ENCODE data around the gene PRKAR1B. TPM values are rescaled to one million over a fixed set of nuclear protein-coding genes. Genes with fewer than 3 reads are reported as not detected.

PRKAR1B gene
- total and polyA plus RNA-seq, 10 of the 15 experiments (the other 5 are each of a cell fraction or from before 2014, with no cell fraction given): 1.4 to 45.6 (median 19.3) TPM

- TF ChIP-seq BCL3 (IDR thresholded peaks at IDR 0.05; ENCODE audit: borderline replicate concordance, insufficient read depth, low read depth, low read length, poor library complexity, severe bottlenecking) (no peak), JUND (IDR thresholded peaks at IDR 0.05; ENCODE audit: low read depth, low read length) (no peak), BMI1 (IDR thresholded peaks at IDR 0.05; ENCODE audit: borderline replicate concordance) (no peak), EGR1 (IDR thresholded peaks at IDR 0.05; ENCODE audit: borderline replicate concordance in 1 of 2, low read depth in 2 of 2, low read length in 2 of 2) (no peak)
Measured at GRCh38 chr7:577278-577665, 149.8 kb downstream of the PRKAR1B start (continued).

- CTCF ChIA-PET: no interaction called here
- TF ChIP-seq TAF1 (IDR thresholded peaks at IDR 0.05; ENCODE audit: borderline replicate concordance, low read depth, low read length): no peak
- TF ChIP-seq RUNX3 (IDR thresholded peaks at IDR 0.05; ENCODE audit: low read length): no peak
- no peak for TF ChIP-seq MTA3 (IDR thresholded peaks at IDR 0.05; ENCODE audit: borderline replicate concordance, low read length)
- TF ChIP-seq NFIC (IDR thresholded peaks at IDR 0.05; ENCODE audit: low read depth, low read length): no peak
- TF ChIP-seq BCL3 (IDR thresholded peaks at IDR 0.05; ENCODE audit: borderline replicate concordance, insufficient read depth, low read depth, low read length, poor library complexity, severe bottlenecking): no peak
- no peak for TF ChIP-seq E2F8 (IDR thresholded peaks at IDR 0.05; ENCODE audit: low read depth, partially characterized antibody)
- no peak for TF ChIP-seq POLR2A (IDR thresholded peaks at IDR 0.05; ENCODE audit: low read depth, low read length)
- TF ChIP-seq E2F4 (IDR thresholded peaks at IDR 0.05; ENCODE audit: low read depth, low read length): no peak
- TF ChIP-seq ESRRA (IDR thresholded peaks at IDR 0.05; ENCODE audit: low read length): no peak
Measured at GRCh38 chr7:576524-577277, 150.4 kb downstream of the PRKAR1B start.

More at GRCh38 chr7:576524-577277, 150.4 kb downstream of the PRKAR1B start:
- H3K4me3 ChIP-seq: no peak overlapping the region
- H3K4me1 ChIP-seq (ENCODE audit: control insufficient read depth, insufficient read depth, low read length): no peaks in the 10 kb centered on the region
- no peak overlapping the region for H3K9ac ChIP-seq (ENCODE audit: control insufficient read depth, insufficient read depth, low read length)
- DNase-seq (ENCODE audit: low read depth, low spot score) (no peak), ATAC-seq (no peak), FAIRE-seq (no peak)
- ChIA-PET RAD21 (ENCODE audit: unreplicated experiment) (no interaction called here), POLR2A (no interaction called here), SMC1A (ENCODE audit: uncharacterized antibody, unreplicated experiment) (no interaction called here)
- H2AFZ ChIP-seq (ENCODE audit: control insufficient read depth, low read depth, low read length): no peak overlapping the region
- no peaks in the 10 kb centered on the region; the same call in 2 of the 3 replicates for H3K9me3 ChIP-seq (replicated peaks; ENCODE audit: control insufficient read depth, insufficient read depth, low read length)
- BruUV-seq (replicated peaks): no TSS peak
- in situ Hi-C loops (cut with MboI) (no loop called here), intact Hi-C loops (cut with micrococcal nuclease; ENCODE audit: unreplicated experiment) (no loop called here)
- H3K79me2 ChIP-seq (ENCODE audit: control insufficient read depth, insufficient read depth, low read length): no peaks in the 10 kb centered on the region
- H4K20me1 ChIP-seq (ENCODE audit: control insufficient read depth, insufficient read depth): no peaks in the 10 kb centered on the region
- no peaks in the 10 kb centered on the region for H3K36me3 ChIP-seq (ENCODE audit: control insufficient read depth in 2 of 2, insufficient read depth in 2 of 2, low read length in 1 of 2)
- H3K27me3 ChIP-seq (replicated peaks in 1 of 2; ENCODE audit: control insufficient read depth in 2 of 2, insufficient read depth in 2 of 2, low read length in 1 of 2): no peaks in the 10 kb centered on the region
- no peak overlapping the region for H3K27ac ChIP-seq (ENCODE audit: control insufficient read depth, insufficient read depth)
- no peak overlapping the region for H3K4me2 ChIP-seq (ENCODE audit: control insufficient read depth, insufficient read depth)
- WGBS (ENCODE audit: insufficient coverage, insufficient replicate concordance, low lambda C conversion rate, missing lambda C conversion rate): 95% methylated on average over 37 of the region's 37 CpGs

All from GM12878 (cell line).